HG02642 (cell line): ENCODE measurements around the gene NGF.

Experiments used
- ATAC-seq: cut with Tn5 transposase; IDR thresholded peaks from one replicate; pipeline ENCODE4 v1.9.1; 2021; ENCODE audit warnings: mild to moderate bottlenecking; ENCODE audit not compliant: unreplicated experiment, poor library complexity

NGF gene

DNA sequence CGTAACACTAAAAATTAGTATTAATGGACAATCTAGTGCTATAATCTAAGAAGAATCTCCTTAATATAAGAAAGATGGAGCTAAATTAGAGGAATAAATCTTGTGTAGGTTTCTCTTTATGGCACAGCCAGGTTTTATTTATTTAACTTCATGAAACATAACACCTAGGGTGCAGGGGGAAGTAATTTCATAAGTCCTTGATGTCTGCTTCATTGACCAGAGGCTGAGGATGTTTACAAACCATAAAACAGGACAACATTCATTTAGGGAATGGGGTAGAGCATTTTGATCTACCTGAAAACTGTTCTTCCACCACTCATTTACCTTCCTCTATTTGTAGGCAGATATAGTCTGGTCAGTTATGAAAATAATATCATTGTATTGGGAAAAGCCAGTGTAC, 95.5 kb downstream of the NGF start:
- ATAC-seq = no peak

DNA sequence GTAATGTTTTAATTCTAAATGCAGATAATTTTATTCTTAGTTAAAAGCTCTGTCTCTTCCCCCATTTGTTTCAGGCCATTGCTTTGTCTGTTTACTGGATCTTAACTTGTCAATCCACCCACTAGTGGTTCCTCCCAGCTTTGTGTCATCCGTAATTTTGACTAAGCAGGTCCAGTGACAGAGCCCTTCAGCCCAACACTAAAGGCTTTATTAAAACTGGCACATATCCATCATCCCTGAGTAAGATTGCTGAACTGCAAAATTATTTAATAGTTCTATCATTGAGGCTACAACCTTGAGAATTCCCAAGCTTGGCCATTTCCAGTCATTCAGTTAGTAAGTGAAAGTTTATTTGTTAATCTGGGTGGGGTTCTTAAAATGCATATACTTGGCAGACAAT, 96.7 kb downstream of the NGF start:
- ATAC-seq = no peak

DNA sequence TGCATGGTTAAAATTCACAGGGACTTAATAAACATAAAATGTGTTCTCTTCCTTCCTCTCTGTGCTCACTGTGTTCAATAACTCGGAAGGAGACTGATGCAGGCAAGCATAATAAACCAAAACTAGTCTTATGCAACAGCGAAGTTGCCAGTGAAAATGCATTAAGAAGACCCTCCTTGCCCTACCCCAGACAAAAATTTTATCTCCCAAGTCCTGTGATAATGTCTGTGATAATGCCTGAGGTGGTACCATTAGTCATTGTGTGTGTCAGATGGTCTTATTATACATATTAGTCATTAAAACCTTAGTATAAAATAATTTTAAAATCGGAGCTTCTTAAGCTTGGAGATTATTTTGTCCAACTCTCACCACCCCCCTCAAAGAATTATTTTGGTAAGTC, 97.8 kb downstream of the NGF start:
- no peak for ATAC-seq

DNA sequence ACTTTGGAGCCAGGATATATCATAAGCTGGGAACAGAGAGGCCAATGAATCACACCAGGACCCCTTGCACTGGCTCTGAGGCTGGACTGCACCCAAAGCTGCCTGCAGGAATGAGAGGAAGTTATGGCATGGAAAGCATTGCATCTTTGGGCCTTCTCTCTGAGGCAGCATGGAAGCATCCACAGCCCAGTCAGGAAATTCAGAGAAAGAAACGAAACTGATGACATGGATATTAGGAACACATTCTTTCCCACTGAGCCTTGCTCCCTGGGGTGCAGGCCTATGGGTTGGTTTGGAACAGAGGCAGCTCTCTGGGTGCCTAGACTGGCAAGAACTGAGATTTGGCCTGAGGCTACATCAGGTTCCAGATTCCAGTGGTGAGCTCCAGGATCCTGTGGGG, 98.6 kb downstream of the NGF start:
- ATAC-seq = no peak

DNA sequence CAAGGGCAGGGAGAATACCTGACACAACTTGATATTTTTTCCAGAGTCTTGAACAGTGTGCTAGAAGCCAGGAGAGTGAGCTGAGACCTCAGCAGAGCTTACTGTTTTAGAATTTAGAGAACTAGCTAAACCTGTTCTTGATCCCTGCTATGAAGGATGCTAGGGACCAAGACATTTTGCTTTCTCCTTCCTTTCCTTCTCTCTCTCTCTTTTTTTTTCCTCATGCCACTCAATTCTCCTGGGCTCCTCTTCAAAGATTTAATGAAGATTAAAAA, 99.0 kb downstream of the NGF start:
- no peak for ATAC-seq

- no peak for ATAC-seq
These were observed 99.5 kb downstream of the NGF start for GRCh38 chr1:115238336-115239147.

- ATAC-seq = no peak
These were observed 100.5 kb downstream of the NGF start for GRCh38 chr1:115237507-115237906.

DNA sequence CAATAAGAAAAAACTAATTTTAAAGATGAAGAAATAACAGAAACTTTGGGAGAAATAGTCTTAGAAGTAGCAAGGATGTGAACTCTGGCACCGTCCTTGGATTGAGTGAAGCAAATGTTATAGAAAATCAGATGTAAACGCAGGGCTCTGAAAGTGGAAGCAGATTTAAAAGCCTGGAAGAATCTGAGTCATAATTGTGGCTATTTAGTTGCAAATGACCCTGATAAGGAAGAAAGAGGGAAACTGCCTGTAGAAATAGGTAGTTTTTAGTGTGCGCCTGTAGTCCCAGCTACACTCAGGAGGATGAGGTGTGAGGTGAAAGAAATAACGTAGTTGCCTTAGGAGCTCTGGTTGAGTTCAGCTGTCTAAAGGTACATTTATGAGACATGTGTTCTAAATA, 101.0 kb downstream of the NGF start:
- ATAC-seq = no peak
